Activated CD4-positive, alpha-beta T cell treated with anti-CD3 and anti-CD28 coated beads, Interleukin-2, amount 50 U/mL, for 48 hours (primary cell): ENCODE results near the gene PIF1.

ENCODE experiments used
- DNase-seq, 2 experiments: peaks; one replicate each; pipeline ENCODE4 v3.0.0-alpha.2; 2020

PIF1 gene

GRCh38 chr15:64774629-64775493 is 50.6 kb downstream of the PIF1 start:
- peak; percentile 15 for DNase-seq

GRCh38 chr15:64774037-64774628 is 51.3 kb downstream of the PIF1 start:
- no peak for DNase-seq

- no peak for DNase-seq
Observed at GRCh38 chr15:64773606-64774005, 51.8 kb downstream of the PIF1 start.

- no peak for DNase-seq
Observed at GRCh38 chr15:64772964-64773363, 52.5 kb downstream of the PIF1 start.

- no peak for DNase-seq
Observed at GRCh38 chr15:64772488-64772887, 53.0 kb downstream of the PIF1 start.

- DNase-seq, result no peak
Observed at GRCh38 chr15:64770626-64771025, 54.8 kb downstream of the PIF1 start.

GRCh38 chr15:64767203-64767602 is 58.2 kb downstream of the PIF1 start:
- no peak for DNase-seq

GRCh38 chr15:64766058-64766457 is 59.4 kb downstream of the PIF1 start:
- no peak for DNase-seq
